H7 (cell line): ENCODE measurements around the gene RAX. TPM values are rescaled to one million over a fixed set of nuclear protein-coding genes. Genes with fewer than 3 reads are reported as not detected.

ENCODE experiments used
- DNase-seq: peaks from one replicate; pipeline ENCODE4 v3.0.0; 2012
- H3K27me3 ChIP-seq: 2 replicates; pipeline ENCODE4 v1.6.0; 2011; ENCODE audit warnings: mild to moderate bottlenecking, low read length; ENCODE audit not compliant: control insufficient read depth, insufficient read depth
- H3K36me3 ChIP-seq: replicated peaks from 2 replicates; pipeline ENCODE4 v1.5.1; 2011; ENCODE audit warnings: low read length; ENCODE audit not compliant: control insufficient read depth, insufficient read depth
- H3K4me3 ChIP-seq: 2 replicates; pipeline ENCODE4 v1.5.1; 2011; ENCODE audit warnings: low read depth, mild to moderate bottlenecking, control low read depth, low read length, moderate library complexity; ENCODE audit not compliant: insufficient read depth
- total RNA-seq: library from RNA; depleted of rRNA; stranded (reverse); fragments of >200 nt; shearing (Covaris generic); gene quantifications from 2 replicates; pipeline ENCODE4 v1.2.3, GENCODE V29; 2014; rRNA removed

RAX gene
- total RNA-seq, 1 experiment from 2014 or later, result not detected

- Histone ChIP-seq H3K27me3 (peaks cover 86% of the 10 kb centered on the region), H3K4me3 (peak within 1 kb of the TSS; percentile 37; the same call in 1 of the 2 replicates), H3K36me3 (no peaks in the 10 kb centered on the region)
- peak; percentile 77 for DNase-seq
These were observed 53.5 kb downstream of the RAX start, which contains the start of gene GRP for GRCh38 chr18:59219672-59220163. Gene GRP, plus strand, starts transcription at chr18:59220158. Its CDS starts 108 bp downstream, at chr18:59220266.

GRCh38 chr18:59218018-59218417 lies 55.2 kb downstream of the RAX start:
- H3K27me3 ChIP-seq, result peaks cover 71% of the 10 kb centered on the region
- no peak for DNase-seq
- no peaks in the 10 kb centered on the region for H3K36me3 ChIP-seq
- no peak overlapping the region for H3K4me3 ChIP-seq

Other genes with a start within 250 kb of the RAX start
- gene SEC11C, start 133.6 kb downstream of the RAX start, total RNA-seq, result 17.4 and 26.9 TPM in 2 replicates
- 0.42 TPM in 1 of 2 replicates, not detected in the other for gene GRP, start 53.3 kb downstream of the RAX start, total RNA-seq
- gene CPLX4, start 45.2 kb upstream of the RAX start, total RNA-seq, result not detected in 2 replicates
- gene LMAN1, start 85.8 kb upstream of the RAX start, total RNA-seq, result 65.7 and 75.2 TPM in 2 replicates